IMR-90 (cell line): ENCODE measurements around the gene HDAC6. TPM values are rescaled to one million over a fixed set of nuclear protein-coding genes. Genes with fewer than 3 reads are reported as not detected.

Experiments used
- ATAC-seq: fragments of 200-7000 bp; cut with Tn5 transposase; 2 replicates; pipeline ENCODE4 v1.9.1; 2020; ENCODE audit warnings: low read depth, mild to moderate bottlenecking, moderate library complexity
- BruUV-seq: library from RNA; stranded (reverse); fragments of 400-500 nt; replicated peaks from 2 replicates; lab custom pipeline; 2021; lab: Mats Ljungman, UMichigan
- CTCF ChIA-PET: fragments of 300-600 bp; formaldehyde crosslinking; extraction: SDS; loops from one replicate; lab custom pipeline; 2021; ENCODE audit warnings: antibody characterized with exemption; lab: Yijun Ruan, JAX
- POLR2A ChIA-PET: fragments of 300-600 bp; sonication (Branson Sonifier 250); formaldehyde crosslinking; loops from one replicate; lab custom pipeline; 2022; ENCODE audit warnings: antibody characterized with exemption; ENCODE audit not compliant: unreplicated experiment; lab: Charles Lee
- DNase-seq: peaks from one replicate; pipeline ENCODE4 v3.0.0; 2013
- H2AFZ ChIP-seq: replicated peaks from 2 replicates; pipeline ENCODE3; 2013; ENCODE audit warnings: low read length, mild to moderate bottlenecking; ENCODE audit not compliant: poor library complexity
- H2AK5ac ChIP-seq: 2 replicates; pipeline ENCODE4 v1.6.1; 2013; ENCODE audit warnings: low read depth, low read length, inconsistent platforms
- H2AK9ac ChIP-seq: replicated peaks from 2 replicates; pipeline ENCODE3; 2013; ENCODE audit warnings: mild to moderate bottlenecking, low read depth, low read length, moderate library complexity; ENCODE audit not compliant: poor library complexity
- H2BK120ac ChIP-seq: 2 replicates; pipeline ENCODE4 v1.6.1; 2013; ENCODE audit warnings: low read depth, low read length, inconsistent platforms
- H2BK15ac ChIP-seq: 3 replicates; pipeline ENCODE4 v1.6.1; 2013; ENCODE audit warnings: low read depth, low read length, inconsistent platforms
- H2BK20ac ChIP-seq: 2 replicates; pipeline ENCODE4 v1.6.1; 2013; ENCODE audit warnings: low read depth, mild to moderate bottlenecking, inconsistent platforms, low read length, moderate library complexity
- H2BK5ac ChIP-seq: 2 replicates; pipeline ENCODE4 v1.6.1; 2013; ENCODE audit warnings: mild to moderate bottlenecking, low read depth, low read length, inconsistent platforms; ENCODE audit not compliant: poor library complexity, severe bottlenecking
- H3K14ac ChIP-seq: replicated peaks from 2 replicates; pipeline ENCODE4 v1.6.1; 2013; ENCODE audit warnings: low read depth, low read length, inconsistent platforms
- H3K18ac ChIP-seq: 2 replicates; pipeline ENCODE4 v1.6.1; 2013; ENCODE audit warnings: low read depth, low read length, control low read depth
- H3K23ac ChIP-seq: 2 replicates; pipeline ENCODE4 v1.6.1; 2013; ENCODE audit warnings: low read depth, low read length, inconsistent platforms
- H3K27ac ChIP-seq: 2 replicates; pipeline ENCODE4 v1.5.1; 2013; ENCODE audit warnings: mild to moderate bottlenecking, control low read depth, low read length; ENCODE audit not compliant: insufficient read depth
- H3K27me3 ChIP-seq: 2 replicates; pipeline ENCODE4 v1.6.1; 2013; ENCODE audit warnings: low read length; ENCODE audit not compliant: control insufficient read depth, insufficient read depth
- H3K36me3 ChIP-seq: 2 replicates; pipeline ENCODE4 v1.6.1; 2013; ENCODE audit warnings: low read length, mixed read lengths; ENCODE audit not compliant: control insufficient read depth, insufficient read depth
- H3K4ac ChIP-seq: 2 replicates; pipeline ENCODE4 v1.6.1; 2013; ENCODE audit warnings: low read depth, low read length, inconsistent platforms
- H3K4me1 ChIP-seq: 2 replicates; pipeline ENCODE4 v1.6.1; 2013; ENCODE audit warnings: low read length, mixed read lengths; ENCODE audit not compliant: control insufficient read depth, insufficient read depth
- H3K4me2 ChIP-seq: 2 replicates; pipeline ENCODE4 v1.6.1; 2013; ENCODE audit warnings: low read depth, mild to moderate bottlenecking, control low read depth, low read length, moderate library complexity
- H3K4me3 ChIP-seq: 2 replicates; pipeline ENCODE4 v1.5.1; 2013; ENCODE audit warnings: low read depth, mild to moderate bottlenecking, control low read depth, low read length, moderate library complexity; ENCODE audit not compliant: insufficient read depth
- H3K56ac ChIP-seq: 2 replicates; pipeline ENCODE4 v1.6.1; 2013; ENCODE audit warnings: low read length, inconsistent platforms; ENCODE audit not compliant: insufficient read depth; ENCODE audit errors: extremely low read depth
- H3K79me1 ChIP-seq, 2 experiments: 2 replicates each; pipeline ENCODE4 v1.6.1; 2013; ENCODE audit warnings: low read length in 2 of 2, inconsistent platforms in 1 of 2, low read depth in 1 of 2
- H3K9ac ChIP-seq: 2 replicates; pipeline ENCODE4 v1.6.1; 2013; ENCODE audit warnings: low read depth, low read length, control low read depth
- H3K9me1 ChIP-seq: 2 replicates; pipeline ENCODE4 v1.6.1; 2013; ENCODE audit warnings: low read length, inconsistent platforms; ENCODE audit not compliant: insufficient read depth
- H3K9me3 ChIP-seq: 2 replicates; pipeline ENCODE4 v1.6.1; 2013; ENCODE audit warnings: low read length; ENCODE audit not compliant: control insufficient read depth, insufficient read depth
- H4K20me1 ChIP-seq: 2 replicates; pipeline ENCODE4 v1.6.1; 2013; ENCODE audit warnings: low read length, inconsistent platforms; ENCODE audit not compliant: insufficient read depth
- H4K5ac ChIP-seq: 2 replicates; pipeline ENCODE4 v1.6.1; 2013; ENCODE audit warnings: mild to moderate bottlenecking, low read depth, low read length, control low read depth
- H4K8ac ChIP-seq, 2 experiments: 2 replicates each; pipeline ENCODE4 v1.6.1; 2013; ENCODE audit warnings: low read depth in 2 of 2, low read length in 2 of 2, control low read depth in 1 of 2, inconsistent platforms in 1 of 2
- H4K91ac ChIP-seq: 2 replicates; pipeline ENCODE4 v1.6.1; 2013; ENCODE audit warnings: low read depth, low read length, inconsistent platforms; ENCODE audit not compliant: insufficient read depth
- BHLHE40 ChIP-seq: fragments of 150-350 bp; IDR thresholded peaks from 2 replicates; pipeline ENCODE4 v1.6.1; 2016; ENCODE audit warnings: mild to moderate bottlenecking, low read depth, low read length
- CHD1 ChIP-seq: IDR thresholded peaks from 2 replicates; pipeline ENCODE4 v1.6.1; 2012; ENCODE audit warnings: low read depth, low read length, improper control_type of control experiment
- ELK1 ChIP-seq: fragments of 150-350 bp; IDR thresholded peaks from 2 replicates; pipeline ENCODE4 v1.6.1; 2016; ENCODE audit warnings: low read depth, mild to moderate bottlenecking, low read length, moderate library complexity, borderline replicate concordance
- FOS ChIP-seq: fragments of 150-350 bp; IDR thresholded peaks from 2 replicates; pipeline ENCODE4 v1.6.1; 2016; ENCODE audit warnings: low read depth, low read length
- MAFK ChIP-seq: IDR thresholded peaks from 2 replicates; pipeline ENCODE4 v1.6.1; 2012; ENCODE audit warnings: low read depth, low read length, improper control_type of control experiment
- MXI1 ChIP-seq: IDR thresholded peaks from 2 replicates; pipeline ENCODE4 v1.6.1; 2012; ENCODE audit warnings: low read depth, mild to moderate bottlenecking, low read length, moderate library complexity, borderline replicate concordance
- POLR2A ChIP-seq: IDR thresholded peaks from 2 replicates; pipeline ENCODE4 v1.6.1; 2012; ENCODE audit warnings: mild to moderate bottlenecking, low read depth, low read length
- RAD21 ChIP-seq: IDR thresholded peaks from 2 replicates; pipeline ENCODE4 v1.6.1; 2012; ENCODE audit warnings: low read length, improper control_type of control experiment
- RCOR1 ChIP-seq: IDR thresholded peaks from 2 replicates; pipeline ENCODE4 v1.6.1; 2012; ENCODE audit warnings: mild to moderate bottlenecking, low read length, improper control_type of control experiment; ENCODE audit not compliant: insufficient replicate concordance
- SMC3 ChIP-seq: fragments of 150-350 bp; IDR thresholded peaks from 2 replicates; pipeline ENCODE4 v1.6.1; 2016; ENCODE audit warnings: low read depth, mild to moderate bottlenecking, antibody characterized with exemption, low read length, moderate library complexity
- WGBS, 2 experiments: methylation state at CpG; one replicate each; pipeline versions ENCODE4 v1.1.5 to v1.1.7; 2013; ENCODE audit warnings: missing lambda C conversion rate in 2 of 2; ENCODE audit not compliant: insufficient read length in 1 of 2; ENCODE audit errors: extremely low coverage in 2 of 2; 5-methylcytosine and 5-hydroxymethylcytosine counted together
- dilution Hi-C: fragments of 300-500 bp; cut with HindIII; formaldehyde crosslinking; loops from one replicate; pipeline ENCODE4 v1.14.3; 2018; ENCODE audit warnings: low sequenced_read_pairs; ENCODE audit not compliant: unreplicated experiment
- in situ Hi-C: fragments of 300-500 bp; cut with MboI; formaldehyde crosslinking; loops from 3 replicates; pipeline ENCODE4 v1.14.3; 2019; ENCODE audit warnings: low sequenced_read_pairs, inconsistent platforms, mixed read lengths
- intact Hi-C: fragments of 100-400 bp; cut with micrococcal nuclease; formaldehyde crosslinking; loops from 2 replicates; pipeline ENCODE4 v1.10.0; 2022
- polyA plus RNA-seq, 3 experiments: library from polyadenylated mRNA; depleted of rRNA; stranded (reverse); fragments of >200 nt; gene quantifications; 2 replicates each; pipeline ENCODE4 v1.2.3, GENCODE V29; 2012; ENCODE audit warnings: low replicate concordance in 1 of 3
- total RNA-seq: library from RNA; depleted of rRNA; stranded (reverse); fragments of >200 nt; gene quantifications from 2 replicates; pipeline ENCODE4 v1.2.3, GENCODE V29; 2012

HDAC6 gene
- total and polyA plus RNA-seq, 2 of the 4 experiments (the other 2 are of a cell fraction): 16.8 to 26.3 TPM

DNA sequence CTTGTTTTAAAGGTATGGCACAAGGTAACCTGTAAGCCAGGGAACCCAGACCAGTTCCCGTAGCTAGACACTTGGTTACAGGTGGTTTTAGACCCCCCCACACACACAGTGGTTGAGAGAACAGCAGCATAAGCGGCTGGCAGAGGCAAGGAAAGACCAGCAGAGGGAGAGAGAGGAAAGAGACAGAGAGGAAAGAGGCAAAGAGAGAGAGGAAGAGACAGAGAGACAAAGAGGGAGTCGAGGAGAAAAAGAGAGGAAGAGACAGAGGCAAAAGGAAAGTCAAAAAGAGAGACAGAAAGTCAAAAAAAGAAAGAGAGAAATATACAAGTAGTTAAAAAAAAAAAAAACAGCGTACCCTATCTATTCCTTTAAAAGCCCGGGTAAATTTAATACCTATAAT, 53.0 kb downstream of the HDAC6 start:
- WGBS, 2 experiments: no CpG with 5 or more reads among the region's 5 CpGs
- no peak overlapping the region for H2AFZ ChIP-seq
- POLR2A ChIA-PET: no interaction called here
- no peak overlapping the region for H3K14ac ChIP-seq
- no peak overlapping the region for H2AK9ac ChIP-seq
- no peak overlapping the region for H2BK20ac ChIP-seq
- H3K4me2 ChIP-seq: no peak overlapping the region
- dilution Hi-C loops: no loop called here
- intact Hi-C loops: no loop called here
- no peak overlapping the region for H2BK120ac ChIP-seq
- H4K20me1 ChIP-seq: no peaks in the 10 kb centered on the region
- no peak for TF ChIP-seq BHLHE40
- no peak for TF ChIP-seq CHD1
- TF ChIP-seq MAFK: no peak
- peak; percentile 13; the same call in 1 of the 2 replicates for TF ChIP-seq SMC3
- TF ChIP-seq RAD21: 0 out of 2 replicates have a peak, but pooled peaks have one; percentile 17
- TF ChIP-seq ELK1: no peak
- no peak for TF ChIP-seq MXI1
- TF ChIP-seq FOS: no peak
- TF ChIP-seq POLR2A: no peak
- TF ChIP-seq RCOR1: no peak
- no peaks in the 10 kb centered on the region for H3K9me1 ChIP-seq
- no peak overlapping the region for H3K18ac ChIP-seq
- H2BK5ac ChIP-seq: no peak overlapping the region
- H3K4me1 ChIP-seq: no peaks in the 10 kb centered on the region
- H3K9me3 ChIP-seq: no peaks in the 10 kb centered on the region; the same call in 1 of the 2 replicates
- H4K8ac ChIP-seq: no peak overlapping the region
- H4K5ac ChIP-seq: no peak overlapping the region
- H4K91ac ChIP-seq: no peak overlapping the region
- H2BK15ac ChIP-seq: no peak overlapping the region
- no peak overlapping the region for H3K23ac ChIP-seq
- CTCF ChIA-PET: no interaction called here
- no peak for ATAC-seq
- H3K4ac ChIP-seq: no peak overlapping the region
- no peak overlapping the region for H3K56ac ChIP-seq
- in situ Hi-C loops: no loop called here
- H3K27me3 ChIP-seq: peaks cover 4% of the 10 kb centered on the region
- no TSS peak for BruUV-seq
- H2AK5ac ChIP-seq: no peak overlapping the region
- no peaks in the 10 kb centered on the region for H3K36me3 ChIP-seq
- no peaks in the 10 kb centered on the region for H3K79me1 ChIP-seq
- no peak overlapping the region for H3K27ac ChIP-seq
- no peak overlapping the region for H3K9ac ChIP-seq
- DNase-seq: no peak
- H3K4me3 ChIP-seq: no peak overlapping the region
